ENCODE results near the gene BRD3OS. TPM values are rescaled to one million over a fixed set of nuclear protein-coding genes. Genes with fewer than 3 reads are reported as not detected.

BRD3OS gene
- total and polyA plus RNA-seq, 2 of the 13 experiments (the other 11 are each of a cell fraction or from before 2014, with no cell fraction given) = 4.9 to 5.7 TPM

DNA sequence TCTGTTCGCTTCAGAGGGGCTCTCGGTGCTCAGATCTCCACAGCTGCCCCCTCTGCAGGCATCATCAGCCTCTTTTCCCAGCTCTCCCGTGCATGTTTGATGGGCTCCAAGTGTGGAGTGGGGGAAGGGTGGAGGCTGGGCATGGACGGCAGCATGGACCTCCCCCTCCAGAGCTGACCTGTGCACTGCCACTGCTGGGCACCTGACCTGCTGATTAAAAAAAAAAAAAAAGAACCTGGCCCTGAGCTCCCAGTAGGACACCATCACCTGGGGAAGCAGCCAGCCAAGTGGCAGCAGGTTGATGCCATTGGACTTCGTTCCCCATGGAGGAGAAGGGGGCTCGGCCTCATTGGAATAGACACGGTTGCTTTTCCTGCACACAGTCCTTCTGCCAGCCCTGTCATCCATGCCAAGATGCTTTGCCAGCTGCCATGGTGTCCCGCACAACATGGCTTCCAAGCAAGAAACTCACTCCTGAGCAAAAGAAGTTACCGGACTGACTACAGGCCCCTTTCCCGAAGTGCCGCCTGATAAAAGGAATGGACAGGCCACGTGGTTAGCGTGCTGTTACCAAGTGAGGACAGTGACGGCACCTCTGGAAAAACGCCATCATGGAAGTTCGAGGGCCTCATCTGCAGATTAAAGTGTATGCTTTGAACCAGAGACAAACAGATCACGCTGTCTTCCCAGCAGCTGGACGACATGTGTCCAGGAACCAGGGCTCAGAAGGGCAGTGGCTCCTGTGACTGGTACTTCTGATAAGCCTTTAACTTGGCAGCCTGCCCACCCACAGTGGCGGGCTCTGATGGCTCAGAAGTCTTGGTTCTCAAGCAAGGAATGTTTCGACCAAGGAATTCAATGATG is 14.7 kb upstream of the BRD3OS start (continued):
- TF ChIP-seq, protein P1, sequence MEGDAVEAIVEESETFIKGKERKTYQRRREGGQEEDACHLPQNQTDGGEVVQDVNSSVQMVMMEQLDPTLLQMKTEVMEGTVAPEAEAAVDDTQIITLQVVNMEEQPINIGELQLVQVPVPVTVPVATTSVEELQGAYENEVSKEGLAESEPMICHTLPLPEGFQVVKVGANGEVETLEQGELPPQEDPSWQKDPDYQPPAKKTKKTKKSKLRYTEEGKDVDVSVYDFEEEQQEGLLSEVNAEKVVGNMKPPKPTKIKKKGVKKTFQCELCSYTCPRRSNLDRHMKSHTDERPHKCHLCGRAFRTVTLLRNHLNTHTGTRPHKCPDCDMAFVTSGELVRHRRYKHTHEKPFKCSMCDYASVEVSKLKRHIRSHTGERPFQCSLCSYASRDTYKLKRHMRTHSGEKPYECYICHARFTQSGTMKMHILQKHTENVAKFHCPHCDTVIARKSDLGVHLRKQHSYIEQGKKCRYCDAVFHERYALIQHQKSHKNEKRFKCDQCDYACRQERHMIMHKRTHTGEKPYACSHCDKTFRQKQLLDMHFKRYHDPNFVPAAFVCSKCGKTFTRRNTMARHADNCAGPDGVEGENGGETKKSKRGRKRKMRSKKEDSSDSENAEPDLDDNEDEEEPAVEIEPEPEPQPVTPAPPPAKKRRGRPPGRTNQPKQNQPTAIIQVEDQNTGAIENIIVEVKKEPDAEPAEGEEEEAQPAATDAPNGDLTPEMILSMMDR (CRISPR knock-in tag; IDR thresholded peaks at IDR 0.05) = no peak
- TF ChIP-seq ZNF251 (CRISPR knock-in tag; IDR thresholded peaks at IDR 0.05) = no peak
- no peak for TF ChIP-seq SIX4 (CRISPR knock-in tag; IDR thresholded peaks at IDR 0.05)
- no peak for TF ChIP-seq HOXA7 (CRISPR knock-in tag; IDR thresholded peaks at IDR 0.05)
- TF ChIP-seq PCBP2 (optimal IDR thresholded peaks at IDR 0.05; ENCODE audit: low read depth, low read length, poor library complexity, severe bottlenecking) = no peak
- TF ChIP-seq RARA (CRISPR knock-in tag; IDR thresholded peaks at IDR 0.05) = 0 out of 2 replicates have a peak, but pooled peaks have one; percentile 12
- TF ChIP-seq TCF7 (IDR thresholded peaks at IDR 0.05; ENCODE audit: low read depth) = no peak
- TF ChIP-seq ZBTB3 (CRISPR knock-in tag; IDR thresholded peaks at IDR 0.05; ENCODE audit: borderline replicate concordance, low read depth) = no peak
- TF ChIP-seq LCORL (IDR thresholded peaks at IDR 0.05) = no peak
- TF ChIP-seq LCORL (CRISPR knock-in tag; IDR thresholded peaks at IDR 0.05) = no peak
- no peak for TF ChIP-seq ZNF773 (CRISPR knock-in tag; IDR thresholded peaks at IDR 0.05; ENCODE audit: borderline replicate concordance)
- TF ChIP-seq POLR2AphosphoS5 (IDR thresholded peaks at IDR 0.05; ENCODE audit: low read depth, low read length) = no peak
- TF ChIP-seq ZNF879 (CRISPR knock-in tag; IDR thresholded peaks at IDR 0.05) = no peak
- TF ChIP-seq, protein P2, sequence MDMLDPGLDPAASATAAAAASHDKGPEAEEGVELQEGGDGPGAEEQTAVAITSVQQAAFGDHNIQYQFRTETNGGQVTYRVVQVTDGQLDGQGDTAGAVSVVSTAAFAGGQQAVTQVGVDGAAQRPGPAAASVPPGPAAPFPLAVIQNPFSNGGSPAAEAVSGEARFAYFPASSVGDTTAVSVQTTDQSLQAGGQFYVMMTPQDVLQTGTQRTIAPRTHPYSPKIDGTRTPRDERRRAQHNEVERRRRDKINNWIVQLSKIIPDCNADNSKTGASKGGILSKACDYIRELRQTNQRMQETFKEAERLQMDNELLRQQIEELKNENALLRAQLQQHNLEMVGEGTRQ (IDR thresholded peaks at IDR 0.05; ENCODE audit: low read depth, low read length) = no peak
- TF ChIP-seq, protein P2 (CRISPR knock-in tag; IDR thresholded peaks at IDR 0.05; ENCODE audit: borderline replicate concordance) = no peak; the same call in 1 of the 2 replicates
- no peak for TF ChIP-seq SRSF4 (IDR thresholded peaks at IDR 0.05; ENCODE audit: low read depth, low read length, poor library complexity, severe bottlenecking)
- no peak for TF ChIP-seq ZNF256 (CRISPR knock-in tag; conservative IDR thresholded peaks at IDR 0.05)
- TF ChIP-seq ZNF407 (CRISPR knock-in tag; IDR thresholded peaks at IDR 0.05; ENCODE audit: not compliant biosample characterization) = no peak
